Stimulated activated CD8-positive, alpha-beta memory T cell treated with anti-CD3 and anti-CD28 coated beads, Interleukin-15, amount 100 ng/mL, for 24 hours (primary cell): Measurements from ENCODE around the gene TAS2R3.

ENCODE experiments used
- DNase-seq: peaks from one replicate; pipeline ENCODE4 v3.0.0-alpha.2; 2020; ENCODE audit warnings: low read depth

Gene TAS2R3

GRCh38 chr7:141785706-141786552 is 22.0 kb downstream of the TAS2R3 start:
- DNase-seq: no peak

- no peak for DNase-seq
Observed at GRCh38 chr7:141788296-141788695, 24.4 kb downstream of the TAS2R3 start.

- no peak for DNase-seq
Observed at GRCh38 chr7:141789917-141790316, 26.0 kb downstream of the TAS2R3 start, which contains the start of gene TAS2R5. Gene TAS2R5, plus strand, starts transcription at chr7:141790217. Its CDS starts 145 bp downstream, at chr7:141790362.

GRCh38 chr7:141792526-141792925 is 28.6 kb downstream of the TAS2R3 start:
- DNase-seq: no peak
